Type B pancreatic cell (in vitro differentiated cells): Measurements from ENCODE around the gene CPED1. TPM values are rescaled to one million over a fixed set of nuclear protein-coding genes. Genes with fewer than 3 reads are reported as not detected.

Source experiments
- DNase-seq: peaks from one replicate; pipeline ENCODE4 v3.0.0; 2021; ENCODE audit warnings: mixed read lengths; ENCODE audit not compliant: unreplicated experiment; ENCODE audit errors: extremely low spot score
- H3K27ac Mint-ChIP-seq: 2 replicates; pipeline ENCODE4 v1.8.0; 2021; ENCODE audit warnings: mild to moderate bottlenecking, mixed read lengths
- H3K27me3 Mint-ChIP-seq: 2 replicates; pipeline ENCODE4 v1.8.0; 2021; ENCODE audit warnings: mixed read lengths
- H3K36me3 Mint-ChIP-seq: 2 replicates; pipeline ENCODE4 v1.8.0; 2021; ENCODE audit warnings: mixed read lengths
- H3K4me1 Mint-ChIP-seq: one replicate; pipeline ENCODE4 v1.8.0; 2021; ENCODE audit warnings: mixed read lengths; ENCODE audit not compliant: unreplicated experiment
- H3K4me3 Mint-ChIP-seq: 2 replicates; pipeline ENCODE4 v1.8.0; 2021; ENCODE audit warnings: mild to moderate bottlenecking, mixed read lengths
- H3K9me3 Mint-ChIP-seq: 2 replicates; pipeline ENCODE4 v1.8.0; 2021; ENCODE audit warnings: mixed read lengths
- CTCF ChIP-seq: fragments of 200-600 bp; sonication (generic); conservative IDR thresholded peaks from 2 replicates; pipeline ENCODE4 v1.5.0; 2021; ENCODE audit warnings: antibody characterized with exemption, mild to moderate bottlenecking
- total RNA-seq: library from RNA; stranded (reverse); gene quantifications from 2 replicates; pipeline ENCODE4 v1.2.1, GENCODE V29; 2021; ENCODE audit warnings: low replicate concordance

The CPED1 gene
- total RNA-seq, 1 donor from 2014 or later: 45.4 TPM

- no peak overlapping the region for H3K27ac Mint-ChIP-seq
- no peaks in the 10 kb centered on the region for H3K27me3 Mint-ChIP-seq
- H3K9me3 Mint-ChIP-seq: no peaks in the 10 kb centered on the region
- DNase-seq: no peak
- TF ChIP-seq CTCF: no peak
- H3K4me1 Mint-ChIP-seq: peaks cover 28% of the 10 kb centered on the region
- H3K4me3 Mint-ChIP-seq: no peak overlapping the region
- H3K36me3 Mint-ChIP-seq: peaks cover 8% of the 10 kb centered on the region
Observed at GRCh38 chr7:121042195-121042594, 53.7 kb downstream of the CPED1 start.

GRCh38 chr7:121042899-121043298 lies 54.4 kb downstream of the CPED1 start:
- no peak overlapping the region for H3K4me3 Mint-ChIP-seq
- H3K9me3 Mint-ChIP-seq: peaks cover 1% of the 10 kb centered on the region
- H3K27me3 Mint-ChIP-seq: no peaks in the 10 kb centered on the region
- H3K4me1 Mint-ChIP-seq: peaks cover 28% of the 10 kb centered on the region
- H3K27ac Mint-ChIP-seq: no peak overlapping the region
- no peak for TF ChIP-seq CTCF
- peaks cover 6% of the 10 kb centered on the region for H3K36me3 Mint-ChIP-seq
- no peak for DNase-seq

- no peak for TF ChIP-seq CTCF
- H3K27ac Mint-ChIP-seq: no peak overlapping the region
- peaks cover 9% of the 10 kb centered on the region for H3K36me3 Mint-ChIP-seq
- peaks cover 4% of the 10 kb centered on the region for H3K9me3 Mint-ChIP-seq
- DNase-seq: no peak
- no peak overlapping the region for H3K4me3 Mint-ChIP-seq
- peaks cover 28% of the 10 kb centered on the region for H3K4me1 Mint-ChIP-seq
- H3K27me3 Mint-ChIP-seq: no peaks in the 10 kb centered on the region
Observed at GRCh38 chr7:121043314-121044234, 55.1 kb downstream of the CPED1 start.

- peaks cover 18% of the 10 kb centered on the region for H3K36me3 Mint-ChIP-seq
- H3K27ac Mint-ChIP-seq: no peak overlapping the region
- H3K27me3 Mint-ChIP-seq: no peaks in the 10 kb centered on the region
- DNase-seq: no peak
- no peak overlapping the region for H3K4me3 Mint-ChIP-seq
- peaks cover 4% of the 10 kb centered on the region for H3K9me3 Mint-ChIP-seq
- TF ChIP-seq CTCF: no peak
- H3K4me1 Mint-ChIP-seq: peaks cover 23% of the 10 kb centered on the region
Observed at GRCh38 chr7:121045090-121045489, 56.6 kb downstream of the CPED1 start.

GRCh38 chr7:121046009-121046408 lies 57.5 kb downstream of the CPED1 start:
- no peak overlapping the region for H3K27ac Mint-ChIP-seq
- no peak for DNase-seq
- TF ChIP-seq CTCF: no peak
- H3K9me3 Mint-ChIP-seq: peaks cover 4% of the 10 kb centered on the region
- no peaks in the 10 kb centered on the region for H3K27me3 Mint-ChIP-seq
- no peak overlapping the region for H3K4me3 Mint-ChIP-seq
- H3K36me3 Mint-ChIP-seq: peaks cover 20% of the 10 kb centered on the region
- peaks cover 19% of the 10 kb centered on the region for H3K4me1 Mint-ChIP-seq
